CD4-positive, alpha-beta T cell treated with Interleukin-17A for 1 hour (primary cell): ENCODE measurements around the gene PLXDC2.
"Not testable (repeated sequence)": the region's sequence is repeated elsewhere in the genome, so short reads cannot be mapped to it uniquely, and the experiment has no call there.

Experiments
- DNase-seq: peaks from one replicate; pipeline ENCODE4 v3.0.0-alpha.2; 2020

Gene PLXDC2

GRCh38 chr10:19816411-19817230 is at the start of gene PLXDC2:
Gene PLXDC2 (plus strand): TSS chr10:19816432.
- no peak for DNase-seq

GRCh38 chr10:19767876-19768275 is 48.4 kb upstream of the PLXDC2 start:
- no peak for DNase-seq

- not testable (repeated sequence) for DNase-seq
Observed at GRCh38 chr10:19769826-19770225, 46.4 kb upstream of the PLXDC2 start.

- DNase-seq, result no peak
Observed at GRCh38 chr10:19772972-19773371, 43.3 kb upstream of the PLXDC2 start.

- no peak for DNase-seq
Observed at GRCh38 chr10:19775296-19775695, 40.9 kb upstream of the PLXDC2 start.

- DNase-seq, result no peak
Observed at GRCh38 chr10:19777806-19778205, 38.4 kb upstream of the PLXDC2 start.

- no peak for DNase-seq
Observed at GRCh38 chr10:19778996-19779395, 37.2 kb upstream of the PLXDC2 start.

GRCh38 chr10:19782430-19783089 is 33.7 kb upstream of the PLXDC2 start:
- DNase-seq, result no peak

- DNase-seq, result no peak
Observed at GRCh38 chr10:19783721-19784120, 32.5 kb upstream of the PLXDC2 start.

GRCh38 chr10:19785366-19785765 is 30.9 kb upstream of the PLXDC2 start:
- no peak for DNase-seq

GRCh38 chr10:19788075-19788686 is 28.1 kb upstream of the PLXDC2 start:
- no peak for DNase-seq

- no peak for DNase-seq
Observed at GRCh38 chr10:19788902-19789301, 27.3 kb upstream of the PLXDC2 start.

- no peak for DNase-seq
Observed at GRCh38 chr10:19789607-19790006, 26.6 kb upstream of the PLXDC2 start.

GRCh38 chr10:19791032-19791431 is 25.2 kb upstream of the PLXDC2 start:
- DNase-seq, result no peak

GRCh38 chr10:19795684-19796083 is 20.5 kb upstream of the PLXDC2 start:
- DNase-seq, result no peak

GRCh38 chr10:19800161-19800560 is 16.1 kb upstream of the PLXDC2 start:
- DNase-seq, result no peak

- no peak for DNase-seq
Observed at GRCh38 chr10:19801369-19801768, 14.9 kb upstream of the PLXDC2 start.

- no peak for DNase-seq
Observed at GRCh38 chr10:19803676-19804075, 12.6 kb upstream of the PLXDC2 start.

- no peak for DNase-seq
Observed at GRCh38 chr10:19809481-19809880, 6.8 kb upstream of the PLXDC2 start.

GRCh38 chr10:19811540-19811939 is 4.7 kb upstream of the PLXDC2 start:
- no peak for DNase-seq

- no peak for DNase-seq
Observed at GRCh38 chr10:19812976-19813375, 3.3 kb upstream of the PLXDC2 start.

GRCh38 chr10:19815036-19815730 is 1.0 kb upstream of the PLXDC2 start:
- DNase-seq, result no peak

- no peak for DNase-seq
Observed at GRCh38 chr10:19815731-19816410, 361 bp upstream of the PLXDC2 start.
